Kidney (tissue), 14 donors: ENCODE measurements around the gene DCP1A. TPM values are rescaled to one million over a fixed set of nuclear protein-coding genes. Genes with fewer than 3 reads are reported as not detected.

Experiments used
- DNase-seq, 5 donors: peaks; one replicate each; pipeline ENCODE4 v3.0.0-alpha.2; 2013 to 2020
- FAIRE-seq: peaks from 2 replicates; lab custom pipeline; 2012; peaks lifted over from hg19 to GRCh38; lab: Jason Lieb, UNC
- H3K27ac ChIP-seq, 2 donors: one replicate each; pipeline ENCODE4 v1.7.0; 2013; ENCODE audit warnings: low read depth in 2 of 2, low read length in 2 of 2, inconsistent platforms in 1 of 2
- H3K27me3 ChIP-seq: one replicate; pipeline ENCODE4 v1.7.1; 2013; ENCODE audit warnings: low read length, inconsistent platforms; ENCODE audit not compliant: control insufficient read depth, insufficient read depth
- H3K36me3 ChIP-seq, 3 donors: one replicate each; pipeline versions ENCODE4 v1.7.0 to v1.7.1; 2013; ENCODE audit warnings: low read length in 3 of 3, control low read depth in 1 of 3, inconsistent platforms in 1 of 3; ENCODE audit not compliant: insufficient read depth in 3 of 3, control insufficient read depth in 2 of 3
- H3K4me1 ChIP-seq, 3 donors: one replicate each; pipeline versions ENCODE4 v1.7.0 to v1.7.1; 2013; ENCODE audit warnings: low read length in 3 of 3, inconsistent platforms in 1 of 3, low read depth in 1 of 3; ENCODE audit not compliant: control insufficient read depth in 2 of 3, insufficient read depth in 2 of 3
- H3K4me3 ChIP-seq, 3 donors: one replicate each; pipeline versions ENCODE4 v1.7.0 to v1.8.1; 2013; ENCODE audit warnings: low read length in 3 of 3, control low read depth in 1 of 3, inconsistent platforms in 1 of 3
- H3K9ac ChIP-seq, 3 donors: one replicate each; pipeline versions ENCODE4 v1.7.0 to v1.7.1; 2013; ENCODE audit warnings: low read length in 3 of 3, control low read depth in 1 of 3, inconsistent platforms in 1 of 3
- H3K9me3 ChIP-seq, 3 donors: one replicate each; pipeline versions ENCODE4 v1.7.0 to v1.7.1; 2013; ENCODE audit warnings: low read length in 3 of 3, control low read depth in 1 of 3, inconsistent platforms in 1 of 3; ENCODE audit not compliant: control insufficient read depth in 2 of 3, insufficient read depth in 1 of 3
- CTCF ChIP-seq: IDR thresholded peaks from 3 replicates; pipeline ENCODE4 v1.5.1; 2012; ENCODE audit warnings: mild to moderate bottlenecking, moderate library complexity, borderline replicate concordance; ENCODE audit not compliant: insufficient read depth; ENCODE audit errors: extremely low read depth
- intact Hi-C: fragments of 100-400 bp; cut with DNase I; formaldehyde crosslinking; loops from one replicate; pipeline ENCODE4 v1.11.1; 2022
- polyA plus RNA-seq: library from polyadenylated mRNA; stranded (reverse); fragments of 350-450 nt; fragmentation: Illumina TruSeq; extraction: RNeasy Lipid Tissue Mini Kit (QIAGEN cat#74804); gene quantifications from one replicate; pipeline ENCODE4 v1.2.3, GENCODE V29; 2014; ENCODE audit warnings: low read depth, low replicate concordance; ENCODE audit not compliant: insufficient read depth
- total RNA-seq: library from RNA; stranded (reverse); fragmentation: NEBNext Ultra II Directional; extraction: Animal tissue kit (Norgen Biotek cat#: 25700); gene quantifications from one replicate; pipeline ENCODE4 v1.2.1, GENCODE V29; 2021
- donor health status: control.
- donor health status: control.
- donor health status: control.
- donor health status: control.
- donor health status: control.
- donor health status: DM: yes; HTN: yes; CAD: no.
- donor health status: Normal renal cell carcinoma (clear cell type).

The DCP1A gene
- total and polyA plus RNA-seq, 2 donors from 2014 or later: 4.9 to 21.0 TPM

GRCh38 chr3:53346922-53347260 lies 452 bp downstream of the DCP1A start:
- intact Hi-C loops: no loop called here
- no peak for TF ChIP-seq CTCF

GRCh38 chr3:53346514-53346913 lies 829 bp downstream of the DCP1A start:
- H3K27ac ChIP-seq: peak overlapping the region; percentile 84 to 95
- H3K9ac ChIP-seq: peak overlapping the region; percentile 94 to 99 (median 98)
- H3K36me3 ChIP-seq: peaks cover 0 to 5% (median under 1%) of the 10 kb centered on the region in 3 donors
- H3K9me3 ChIP-seq: no peaks in the 10 kb centered on the region
- FAIRE-seq: no peak
- H3K4me1 ChIP-seq: peaks cover 0 to 6% (median 4%) of the 10 kb centered on the region in 3 donors
- no peak for TF ChIP-seq CTCF
- intact Hi-C loops: no loop called here
- H3K27me3 ChIP-seq: no peaks in the 10 kb centered on the region
- H3K4me3 ChIP-seq: peak overlapping the region; percentile 87 to 99 (median 95)
- DNase-seq: peak in 4 of 5 donors; percentile 35 to 78 (median 62)

More at GRCh38 chr3:53346922-53347260, 452 bp downstream of the DCP1A start:
- H3K4me1 ChIP-seq: peaks cover 0 to 6% (median 4%) of the 10 kb centered on the region in 3 donors
- H3K9me3 ChIP-seq: no peaks in the 10 kb centered on the region
- DNase-seq: no peak
- peak overlapping the region; percentile 84 to 95 for H3K27ac ChIP-seq
- peaks cover 0 to 5% (median 0%) of the 10 kb centered on the region in 3 donors for H3K36me3 ChIP-seq
- peak overlapping the region; percentile 94 to 99 (median 98) for H3K9ac ChIP-seq
- peak overlapping the region; percentile 87 to 99 (median 95) for H3K4me3 ChIP-seq
- no peaks in the 10 kb centered on the region for H3K27me3 ChIP-seq
- no peak for FAIRE-seq

GRCh38 chr3:53342353-53342752 lies 5.0 kb downstream of the DCP1A start:
- Histone ChIP-seq H3K27me3 (no peaks in the 10 kb centered on the region), H3K36me3 (peaks cover 5 to 17% (median 5%) of the 10 kb centered on the region in 3 donors), H3K4me1 (peaks cover 0 to 4% (median 0%) of the 10 kb centered on the region in 3 donors), H3K27ac (no peak overlapping the region), H3K9ac (no peak overlapping the region), H3K9me3 (no peaks in the 10 kb centered on the region), H3K4me3 (no peak overlapping the region)
- intact Hi-C loops: no loop called here
- no peak for DNase-seq
- FAIRE-seq: no peak
- no peak for TF ChIP-seq CTCF
